HEK293T (cell line): Measurements from ENCODE around the gene ANKS6.

Experiments
- BHLHE40 ChIP-seq: fragments of 450-650 bp; IDR thresholded peaks from 2 replicates; pipeline ENCODE4 v1.6.1; 2016; ENCODE audit warnings: mild to moderate bottlenecking, moderate library complexity, borderline replicate concordance
- SP1 ChIP-seq: fragments of 450-650 bp; IDR thresholded peaks from 2 replicates; pipeline ENCODE4 v1.6.1; 2017

DNA sequence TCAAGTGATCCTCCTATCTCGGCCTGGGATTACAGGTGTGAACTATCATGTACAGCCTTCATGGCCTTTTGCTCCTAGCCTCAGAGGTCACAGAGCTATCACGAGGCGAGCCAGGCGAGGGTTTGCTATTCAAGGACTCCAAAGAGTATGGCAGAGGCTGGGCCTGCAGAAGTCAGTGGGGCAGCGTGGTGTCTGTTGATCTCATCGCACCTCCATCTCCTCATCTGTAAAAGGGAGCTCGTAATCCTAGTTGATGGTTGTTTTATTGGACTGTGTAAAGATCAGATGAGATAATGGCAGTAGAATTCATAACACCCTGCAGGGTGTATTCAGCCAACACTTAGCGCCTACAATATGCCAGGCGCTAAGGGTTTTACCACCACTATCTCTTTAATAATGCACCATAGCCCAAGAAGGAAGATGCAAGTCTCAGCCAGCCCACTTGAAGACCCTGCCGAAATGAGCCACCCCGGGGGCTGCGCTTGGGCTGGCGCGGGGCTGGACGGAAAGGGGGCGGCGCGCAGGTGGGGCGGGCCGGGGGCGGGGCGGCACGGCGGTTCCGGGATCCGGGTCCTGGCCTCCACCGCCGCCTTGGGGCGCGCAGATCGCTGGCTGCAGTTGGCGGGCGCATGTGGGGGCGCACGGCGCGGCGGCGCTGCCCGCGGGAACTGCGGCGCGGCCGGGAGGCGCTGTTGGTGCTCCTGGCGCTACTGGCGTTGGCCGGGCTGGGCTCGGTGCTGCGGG, 10.9 kb upstream of the ANKS6 start, which contains the start of gene GALNT12:
- TF ChIP-seq SP1 (no peak), BHLHE40 (no peak)
